Nucleus accumbens (tissue), 56 donors: ENCODE results near the gene AFAP1.

Experiments
- DNase-seq, 56 donors: peaks; one replicate each; lab custom pipeline; 2025; lab: John Stamatoyannopoulos, UW

The AFAP1 gene

DNA sequence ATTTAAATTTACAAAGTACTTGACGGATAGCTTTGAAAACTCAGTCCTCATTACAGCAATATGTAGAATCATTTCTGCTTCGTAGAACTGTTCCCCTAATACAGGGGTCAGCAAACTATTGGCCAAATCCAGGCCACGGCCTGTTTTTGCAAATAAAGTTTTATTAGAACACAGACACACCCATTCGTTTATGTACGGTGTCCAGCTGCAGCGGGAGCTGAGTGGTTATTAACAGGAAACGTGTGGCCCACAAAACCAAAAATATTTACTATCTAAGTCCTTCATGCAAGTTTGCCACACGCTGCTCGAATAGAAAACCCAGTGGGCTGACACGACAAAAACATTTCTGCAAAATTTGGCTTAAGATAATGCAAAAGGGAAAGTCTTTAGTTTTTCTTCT, 146.5 kb downstream of the AFAP1 start:
- DNase-seq, result no peak

DNA sequence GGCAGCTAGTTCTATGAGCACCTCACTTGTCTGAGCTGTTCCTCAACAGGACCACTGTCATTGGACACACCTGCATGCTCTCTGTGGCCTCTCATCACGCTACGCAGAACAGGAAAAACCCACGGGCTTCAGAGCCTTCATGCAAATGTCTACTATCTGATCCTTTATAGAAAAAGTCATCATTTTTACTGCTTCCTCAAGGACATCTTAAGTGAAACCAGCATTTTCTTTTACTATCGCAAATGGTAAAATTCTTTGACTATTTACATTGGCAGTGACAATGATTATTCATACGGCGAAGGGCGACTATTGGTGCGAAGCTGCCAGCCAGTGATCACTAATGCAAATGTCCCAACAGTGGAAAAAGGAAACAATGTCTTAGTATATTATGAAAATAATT, 147.0 kb downstream of the AFAP1 start:
- DNase-seq, result no peak

DNA sequence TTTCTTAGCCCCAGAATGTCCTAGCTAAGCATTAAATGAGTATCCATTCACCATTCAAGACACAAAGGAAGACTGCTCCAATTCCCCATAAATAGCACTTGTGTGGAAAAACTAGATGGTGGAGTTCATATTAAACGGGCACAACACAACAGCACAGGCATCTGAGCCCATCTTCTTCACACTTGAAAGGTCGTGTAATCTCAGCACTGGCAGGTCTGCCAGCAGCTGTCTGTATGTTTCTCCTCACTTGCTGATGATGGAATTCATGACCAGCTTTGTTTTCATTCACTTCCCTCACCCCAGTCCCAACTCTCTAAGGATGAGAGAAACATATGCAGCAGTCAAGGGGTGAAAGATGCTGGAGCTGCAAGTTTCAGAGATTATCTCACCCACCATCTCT, 148.7 kb downstream of the AFAP1 start:
- DNase-seq, result no peak

DNA sequence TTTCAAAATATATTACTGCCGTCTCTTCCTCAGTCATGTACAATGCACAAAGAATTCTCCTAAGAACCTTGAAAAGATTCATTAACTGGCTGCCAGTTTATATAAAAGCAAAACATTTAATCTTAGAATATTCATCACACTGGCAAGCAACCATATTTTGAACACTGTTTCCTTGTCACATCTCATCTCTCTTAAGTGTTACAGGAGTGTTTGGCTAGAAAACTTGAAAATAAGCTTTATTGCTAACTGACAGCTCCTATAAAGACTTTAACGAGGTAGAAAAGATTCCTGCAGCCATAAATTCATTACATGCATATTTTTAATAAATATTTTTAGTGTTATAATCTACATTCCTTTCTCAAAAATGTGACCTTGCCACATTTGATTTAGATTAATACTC, 149.6 kb downstream of the AFAP1 start:
- DNase-seq, result no peak

DNA sequence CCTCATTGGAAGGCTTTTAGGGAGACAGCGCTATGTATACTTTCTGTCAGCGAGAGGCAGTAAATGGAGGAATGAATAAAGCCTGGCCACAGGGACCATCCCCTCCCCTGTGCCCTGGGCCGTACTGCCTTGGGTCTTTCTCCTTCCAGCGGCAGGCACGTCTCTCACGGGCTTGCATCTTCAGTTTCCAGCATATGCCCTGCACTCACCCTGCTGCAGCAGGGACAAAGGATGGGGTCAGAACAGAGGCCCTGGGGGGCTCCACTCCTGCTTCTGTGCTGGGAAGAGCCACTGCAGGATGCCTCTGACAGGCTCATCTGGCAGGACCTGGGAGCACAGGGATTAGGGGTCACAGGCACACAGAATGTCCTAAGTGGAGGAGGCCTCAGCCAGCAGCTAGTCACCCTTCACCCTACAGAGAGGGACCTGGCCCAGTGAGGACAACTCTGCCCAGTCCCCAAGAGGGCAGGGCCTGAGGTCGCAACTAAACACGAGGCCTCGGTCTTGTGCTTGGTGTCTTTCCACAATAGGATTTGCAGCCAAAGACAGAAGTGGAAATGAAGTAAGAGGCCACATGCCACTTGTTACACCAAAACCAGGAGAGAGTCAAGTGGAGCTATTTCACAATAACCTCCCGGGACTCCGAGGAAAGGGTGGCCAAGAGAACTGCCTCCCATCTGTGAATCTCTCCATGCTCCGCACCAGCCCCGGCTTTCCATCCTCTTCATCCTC, 150.8 kb downstream of the AFAP1 start:
- DNase-seq, result no peak

DNA sequence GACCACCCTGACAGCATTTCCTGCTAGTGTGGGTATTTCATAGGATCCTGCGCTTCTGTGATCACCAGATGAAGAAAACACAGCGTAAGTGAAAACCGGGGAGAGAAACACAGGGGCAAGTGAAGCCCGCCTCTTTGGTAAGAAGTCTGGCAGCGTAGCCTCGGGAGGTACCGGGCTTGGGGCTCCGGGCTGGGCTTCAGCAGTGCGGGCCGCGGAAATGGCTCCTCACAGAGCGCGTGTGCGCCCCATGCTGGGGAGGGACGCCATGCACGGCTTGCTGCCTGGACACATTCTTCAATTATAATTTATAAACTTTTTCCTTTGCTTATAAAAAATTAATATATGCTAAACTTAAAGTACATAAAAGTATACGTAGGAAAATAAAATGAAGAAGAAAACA, 151.5 kb downstream of the AFAP1 start:
- DNase-seq, result no peak

DNA sequence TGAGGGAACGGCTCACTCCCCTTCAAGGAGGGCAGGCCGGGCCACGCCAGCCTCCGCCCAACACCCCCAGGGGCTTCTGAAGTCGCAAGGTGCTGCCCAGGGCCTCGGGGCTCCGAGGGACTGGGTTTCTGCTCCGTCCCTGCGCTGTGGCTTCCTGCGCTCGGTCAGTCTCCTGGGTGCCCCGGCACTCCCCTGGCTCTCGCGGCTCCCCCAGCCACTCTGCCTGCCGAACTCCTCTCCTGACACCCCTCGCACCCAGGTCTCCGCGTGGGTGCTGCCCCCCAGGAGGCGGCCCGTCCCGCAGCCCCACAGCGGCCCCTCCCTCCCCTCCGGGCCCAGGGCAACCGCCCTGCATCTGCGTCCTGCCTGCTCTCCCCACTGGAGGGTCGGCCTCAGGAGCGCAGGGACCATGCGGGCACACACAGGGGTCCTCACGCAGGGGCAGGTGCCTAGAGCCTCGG, 151.9 kb downstream of the AFAP1 start:
- no peak for DNase-seq

DNA sequence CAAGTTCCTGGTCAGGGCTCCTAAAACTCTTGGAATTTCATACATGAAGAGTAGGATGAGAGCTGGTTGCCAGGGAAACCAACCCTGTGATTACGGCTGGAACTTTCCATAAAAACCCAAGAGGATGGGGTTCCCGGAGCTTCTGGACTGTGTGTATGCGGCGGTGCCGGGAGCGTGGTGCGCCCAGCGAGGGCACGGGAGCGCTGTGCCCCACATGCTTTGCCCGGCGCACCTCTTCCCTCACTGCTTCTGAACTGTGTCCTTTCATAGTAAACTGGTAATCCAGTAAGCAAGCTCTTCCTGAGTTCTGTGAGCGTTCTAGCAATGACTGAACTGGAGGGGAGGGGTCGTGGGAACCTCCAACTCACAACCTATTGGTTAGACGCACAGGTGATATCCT, 152.6 kb downstream of the AFAP1 start:
- DNase-seq, result no peak

DNA sequence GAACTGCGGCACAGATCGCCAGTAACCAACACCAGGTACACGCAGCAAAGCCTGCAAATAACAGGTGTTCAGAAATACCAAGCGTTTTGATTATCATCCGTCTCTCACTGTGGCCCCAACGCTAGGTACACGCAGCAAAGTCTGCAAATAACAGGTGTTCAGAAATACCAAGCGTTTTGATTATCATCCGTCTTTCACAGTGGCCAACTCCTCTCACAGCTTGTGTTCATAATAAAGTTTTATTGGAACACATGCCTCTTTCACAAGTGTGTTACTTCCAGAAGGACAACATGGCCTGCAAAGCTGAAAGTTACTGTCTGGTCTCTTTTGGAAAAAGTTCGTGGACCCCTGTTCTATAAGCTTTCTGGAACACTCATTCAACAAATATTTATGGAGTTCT, 153.1 kb downstream of the AFAP1 start:
- no peak for DNase-seq

DNA sequence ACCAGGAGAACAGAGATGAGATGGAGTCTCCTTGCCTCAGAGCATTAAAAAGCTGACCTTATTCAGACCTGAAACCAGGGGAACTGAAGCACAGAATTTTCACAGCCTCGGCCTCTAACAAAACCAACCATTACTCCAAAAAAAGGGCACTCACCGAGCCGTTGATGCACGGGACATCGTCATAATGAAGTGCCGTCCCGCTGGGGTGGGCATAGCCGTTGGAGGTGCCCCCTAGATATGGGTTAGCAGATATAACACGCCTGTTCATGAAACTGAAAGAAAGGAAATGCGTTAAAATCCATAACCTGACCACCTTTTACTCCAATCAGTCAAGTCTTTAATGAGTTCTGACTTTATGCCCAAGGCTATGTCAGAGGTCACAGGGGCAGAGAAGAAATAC, 153.6 kb downstream of the AFAP1 start:
- DNase-seq, result no peak

DNA sequence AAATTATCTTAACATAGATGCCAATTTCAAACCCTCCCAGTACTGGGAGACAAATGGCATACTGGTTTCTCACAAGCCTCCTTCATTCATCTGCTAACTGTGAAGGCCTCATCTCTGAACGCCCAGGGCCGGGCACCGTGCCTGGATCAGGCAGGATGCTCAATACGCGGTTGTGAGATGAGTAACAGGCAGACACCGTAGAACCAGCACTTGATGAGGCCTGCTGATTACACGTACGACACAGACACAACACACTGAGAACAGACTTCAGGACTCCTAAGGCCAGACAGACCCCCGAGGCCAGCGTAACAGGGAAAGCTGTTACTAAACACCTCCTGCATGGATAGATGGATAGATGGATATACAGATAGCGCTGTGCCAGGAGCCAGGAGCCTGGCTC, 154.6 kb downstream of the AFAP1 start:
- DNase-seq, result peak in 2 of 56 donors; percentile 11 to 43

DNA sequence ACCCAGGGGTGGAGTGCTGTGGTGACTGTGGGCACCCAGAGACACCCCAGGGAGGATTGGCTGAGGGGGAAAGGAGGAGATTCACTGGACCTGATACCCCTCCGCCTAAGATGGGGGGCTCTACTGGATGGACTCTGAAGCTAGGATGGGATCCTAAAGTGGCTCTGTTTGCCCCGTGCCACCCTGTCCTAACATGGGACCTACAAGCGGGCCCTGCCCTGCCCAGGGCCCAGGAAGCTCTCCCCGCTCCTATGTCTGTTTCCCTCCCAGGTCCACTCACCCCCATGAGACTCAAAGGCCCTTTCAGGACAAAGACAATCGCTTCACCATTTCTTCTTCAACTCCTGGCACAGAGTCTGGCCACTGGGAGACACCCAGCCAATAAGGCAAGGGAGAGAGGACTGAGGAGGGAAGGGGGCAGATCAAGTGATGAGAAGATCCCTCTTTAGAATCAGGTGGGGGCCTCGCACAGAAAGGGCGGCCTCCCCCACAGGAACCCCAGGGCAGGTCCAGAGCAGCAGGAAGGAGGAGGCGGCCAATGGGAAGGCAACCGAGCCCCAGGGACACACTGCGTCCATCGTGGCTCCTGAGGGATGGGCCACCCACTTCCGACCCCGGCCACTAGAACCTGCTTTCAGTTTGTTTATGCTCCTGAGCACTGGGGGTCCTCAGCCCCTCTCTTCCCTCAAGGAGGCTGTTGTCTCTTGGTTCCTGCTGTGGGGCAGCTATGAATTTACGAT, 155.4 kb downstream of the AFAP1 start:
- no peak for DNase-seq

DNA sequence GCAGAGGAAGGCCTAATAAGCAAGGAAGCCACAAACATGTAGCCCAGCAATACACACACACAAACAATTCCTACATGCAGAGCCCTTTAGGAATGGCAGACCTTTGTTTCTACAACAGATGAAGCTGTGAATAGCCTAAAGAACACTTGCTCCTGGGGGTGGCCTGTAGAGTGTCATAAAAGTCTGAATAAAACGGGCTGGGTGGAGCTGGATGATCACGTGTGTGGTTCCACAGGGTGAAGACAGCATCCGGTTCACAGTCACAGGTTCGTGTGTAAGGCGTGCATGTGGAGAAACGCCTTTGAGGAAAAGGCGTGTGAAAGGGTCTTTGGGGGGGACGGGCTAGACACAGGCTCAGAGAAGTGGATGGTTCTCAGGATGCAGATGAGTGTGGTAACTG, 156.1 kb downstream of the AFAP1 start:
- DNase-seq, result no peak

DNA sequence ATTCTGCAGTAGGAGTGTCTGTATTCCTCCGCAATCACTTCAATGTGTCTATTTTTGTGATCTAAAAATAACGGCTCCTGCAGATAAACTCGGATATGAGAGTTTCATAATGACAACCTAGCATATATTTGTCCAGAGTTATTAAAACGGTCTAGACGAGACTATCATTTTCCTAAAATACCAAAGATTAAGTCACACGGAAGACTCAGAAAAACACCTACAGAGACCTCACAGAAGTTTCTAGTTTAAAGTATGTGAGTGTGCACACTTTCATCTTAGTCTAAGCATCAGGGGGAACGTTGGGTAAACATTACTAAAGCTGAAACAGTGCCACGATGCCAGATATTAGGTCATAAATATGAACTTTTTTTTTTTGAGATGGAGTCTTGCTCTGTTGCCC, 156.9 kb downstream of the AFAP1 start:
- no peak for DNase-seq

DNA sequence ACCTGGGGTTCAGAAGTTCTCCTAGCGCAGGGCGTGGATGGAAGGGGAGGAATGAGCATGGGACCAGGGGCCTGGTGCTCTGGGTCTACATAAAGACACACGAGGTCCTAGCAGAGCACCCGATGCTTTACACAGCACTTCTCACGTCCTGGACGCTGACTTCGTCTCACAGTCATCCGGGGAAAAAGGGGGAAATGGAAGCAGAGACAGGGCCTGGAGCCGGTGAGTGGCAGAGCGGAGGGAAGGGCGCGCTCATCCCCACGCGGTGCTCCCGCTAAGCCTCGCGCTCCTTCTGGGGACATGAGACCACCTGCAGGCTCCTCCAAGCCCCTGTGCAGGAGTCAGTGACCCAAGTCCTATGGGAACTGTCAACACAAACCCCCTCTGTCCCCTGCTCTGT, 157.7 kb downstream of the AFAP1 start:
- DNase-seq, result no peak

DNA sequence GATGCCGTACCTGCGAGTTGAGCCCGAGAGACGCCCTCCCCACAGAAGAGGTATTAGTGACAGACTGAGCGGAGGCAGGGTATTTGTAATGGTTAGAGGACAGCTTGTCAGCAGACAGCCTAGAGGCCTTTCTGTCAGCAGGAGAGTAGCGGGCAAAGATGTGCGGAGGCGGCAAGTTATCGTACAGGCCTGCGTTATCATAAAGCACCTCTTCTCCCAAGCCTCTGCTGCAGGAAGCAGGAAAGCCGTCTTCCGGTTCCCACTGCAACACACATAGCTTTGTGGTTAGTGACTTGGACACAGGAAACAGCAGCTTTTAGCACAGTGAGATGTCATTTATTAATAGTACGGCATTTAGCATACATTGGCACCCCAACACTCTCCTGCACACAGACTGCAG, 158.3 kb downstream of the AFAP1 start:
- no peak for DNase-seq

DNA sequence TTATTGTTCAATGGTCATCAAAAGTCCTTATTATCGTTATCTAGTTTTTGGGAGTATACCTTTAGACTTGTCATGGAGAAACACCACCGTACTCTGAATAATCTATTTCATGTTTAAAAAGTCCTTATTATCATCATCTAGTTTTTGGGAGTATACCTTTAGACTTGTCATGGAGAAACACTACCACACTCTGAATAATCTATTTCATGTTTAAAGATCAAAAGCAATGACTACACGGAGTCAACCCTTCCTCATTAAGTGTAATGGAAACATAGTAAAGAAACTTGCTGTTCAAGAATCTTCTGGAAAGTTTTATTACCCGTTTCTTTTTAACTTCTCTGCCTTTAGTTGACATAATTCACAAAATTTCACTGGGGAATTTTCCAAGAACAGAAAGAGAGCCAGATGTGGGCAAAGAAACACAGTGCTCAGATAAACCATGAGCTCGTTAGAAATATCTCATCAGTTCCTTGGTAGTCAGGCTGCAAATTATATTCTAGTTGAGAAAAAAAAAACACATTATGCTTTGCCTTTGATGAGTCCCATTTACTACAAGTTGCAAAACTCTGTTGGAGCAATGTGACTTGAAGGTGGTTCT, 158.8 kb downstream of the AFAP1 start:
- no peak for DNase-seq

DNA sequence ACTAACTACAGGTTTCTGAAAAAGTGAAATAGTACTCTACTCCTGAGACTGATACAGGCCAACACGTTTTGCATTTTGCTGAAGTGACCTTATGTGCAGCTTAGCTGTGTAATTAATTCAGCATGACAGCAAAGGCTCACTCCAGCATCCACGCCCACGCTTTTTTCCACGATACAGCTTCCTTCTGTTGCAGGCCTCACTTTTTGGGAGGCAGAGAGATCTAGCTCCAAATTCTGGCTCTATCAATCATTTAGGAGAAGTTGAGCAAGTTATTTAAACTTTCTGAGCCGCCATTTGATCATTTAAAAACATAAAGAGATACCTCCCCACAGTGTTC, 160.3 kb downstream of the AFAP1 start:
- no peak for DNase-seq

DNA sequence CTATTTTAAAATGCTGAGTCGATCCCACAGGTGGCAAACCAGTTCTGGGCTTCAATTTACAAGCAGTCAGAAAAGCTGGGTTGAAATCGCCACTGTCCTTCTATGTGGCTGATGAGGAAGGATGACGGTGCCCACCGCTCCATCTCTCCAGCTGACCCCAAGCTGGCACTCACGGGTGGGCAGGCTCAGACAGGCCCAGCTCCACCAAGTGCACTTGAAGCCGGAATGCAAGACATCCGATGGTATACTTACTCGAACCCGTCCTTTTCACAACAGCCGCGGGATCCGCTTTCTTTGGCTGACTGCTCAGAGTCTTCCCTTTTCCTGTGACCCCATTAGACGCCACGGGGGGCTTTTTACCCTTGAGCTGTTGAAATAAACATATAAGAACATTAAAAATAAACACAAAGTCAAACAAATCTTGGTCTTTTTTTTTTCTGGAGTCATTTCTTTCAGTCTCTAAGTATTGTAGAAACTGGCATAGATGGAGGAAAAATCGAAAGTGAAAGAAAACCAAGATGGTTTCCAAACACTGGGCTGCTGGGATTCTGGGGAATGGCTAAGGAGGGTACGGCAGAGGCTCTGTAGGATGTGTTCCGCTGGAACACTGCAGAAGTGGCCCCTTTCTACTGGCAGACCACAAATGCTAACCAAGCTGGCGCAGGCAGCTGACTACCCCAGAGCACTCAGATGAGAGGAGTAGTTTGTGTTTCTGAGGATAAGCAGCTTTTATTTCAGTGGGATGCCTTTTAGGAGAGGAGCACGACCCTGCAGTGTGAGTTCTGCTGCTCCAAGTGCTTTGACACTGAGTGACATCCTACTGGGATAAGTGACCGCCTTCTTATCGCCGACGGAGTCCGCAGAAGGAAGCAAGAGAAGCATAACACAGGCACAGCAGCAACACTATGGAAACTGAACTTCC, 160.9 kb downstream of the AFAP1 start:
- no peak for DNase-seq

DNA sequence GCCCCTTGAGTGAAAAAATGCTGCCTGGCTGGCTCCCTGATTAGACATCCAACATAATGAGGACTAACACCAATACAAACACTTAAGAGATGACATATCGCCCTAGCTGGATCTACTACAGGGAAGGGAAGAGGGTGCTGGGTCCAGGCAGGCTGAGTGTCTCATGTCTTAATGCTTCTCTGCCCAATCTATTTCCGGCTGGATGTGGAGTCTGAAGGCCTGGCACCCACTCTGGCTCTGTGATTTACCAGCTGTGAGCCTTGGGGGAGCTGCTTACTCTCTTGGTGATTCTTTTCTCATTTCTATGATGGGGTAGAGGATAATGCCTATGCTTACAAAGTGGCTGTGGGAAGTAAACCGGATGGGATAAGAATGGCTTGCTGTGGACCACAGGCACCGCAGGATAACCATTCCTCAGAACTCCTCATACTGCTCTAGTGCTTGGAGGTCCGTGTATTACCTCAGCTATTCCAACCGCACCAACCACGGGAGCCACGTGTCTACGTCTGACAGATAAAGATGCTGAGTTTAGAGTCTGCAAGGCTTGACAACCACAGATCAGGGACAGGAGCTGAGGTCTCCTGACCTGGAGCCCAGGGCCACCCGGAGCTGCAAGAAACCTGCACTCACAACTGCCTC, 161.7 kb downstream of the AFAP1 start:
- no peak for DNase-seq
